HEK293 (cell line): ENCODE data around the gene NXT2.

Source experiments
- BCL6B ChIP-seq: fragments of 450-650 bp; formaldehyde crosslinking; IDR thresholded peaks from 2 replicates; pipeline ENCODE4 v1.5.1; 2017; ENCODE audit warnings: missing biosample characterization, missing genetic modification characterization
- GLI2 ChIP-seq: fragments of 450-650 bp; formaldehyde crosslinking; IDR thresholded peaks from 2 replicates; pipeline ENCODE4; 2017; ENCODE audit warnings: missing biosample characterization, missing genetic modification characterization, low read depth, borderline replicate concordance
- INSM2 ChIP-seq: fragments of 450-650 bp; formaldehyde crosslinking; IDR thresholded peaks from 2 replicates; pipeline ENCODE4 v1.5.1; 2016; ENCODE audit warnings: missing biosample characterization, missing genetic modification characterization
- KLF8 ChIP-seq: fragments of 450-650 bp; formaldehyde crosslinking; IDR thresholded peaks from 2 replicates; pipeline ENCODE4 v1.5.1; 2016; ENCODE audit warnings: missing biosample characterization, missing genetic modification characterization
- REST ChIP-seq: fragments of 450-650 bp; formaldehyde crosslinking; IDR thresholded peaks from 2 replicates; pipeline ENCODE4 v1.5.1; 2016; ENCODE audit warnings: missing biosample characterization, missing genetic modification characterization
- SP7 ChIP-seq: fragments of 450-650 bp; formaldehyde crosslinking; IDR thresholded peaks from 2 replicates; pipeline ENCODE4 v1.5.1; 2016; ENCODE audit warnings: missing biosample characterization, missing genetic modification characterization
- TRIM28 ChIP-seq: IDR thresholded peaks from 2 replicates; pipeline ENCODE4 v1.6.1; 2011; ENCODE audit warnings: low read length, control low read depth, borderline replicate concordance
- YY1 ChIP-seq: fragments of 450-650 bp; formaldehyde crosslinking; IDR thresholded peaks from 2 replicates; pipeline ENCODE4 v1.5.1; 2018; ENCODE audit warnings: missing biosample characterization, missing genetic modification characterization
- ZBTB1 ChIP-seq: fragments of 450-650 bp; formaldehyde crosslinking; IDR thresholded peaks from 2 replicates; pipeline ENCODE4 v1.5.1; 2016; ENCODE audit warnings: missing biosample characterization, missing genetic modification characterization
- ZBTB20 ChIP-seq: fragments of 450-650 bp; formaldehyde crosslinking; IDR thresholded peaks from 2 replicates; pipeline ENCODE4 v1.5.1; 2016; ENCODE audit warnings: missing biosample characterization, missing genetic modification characterization
- ZBTB26 ChIP-seq: fragments of 450-650 bp; formaldehyde crosslinking; optimal IDR thresholded peaks from 2 replicates; pipeline ENCODE3; 2016; ENCODE audit warnings: missing biosample characterization, mild to moderate bottlenecking, missing genetic modification characterization
- ZEB2 ChIP-seq: fragments of 450-650 bp; formaldehyde crosslinking; IDR thresholded peaks from 2 replicates; pipeline ENCODE4 v1.5.1; 2016; ENCODE audit warnings: missing biosample characterization, missing genetic modification characterization
- ZFHX2 ChIP-seq: fragments of 450-650 bp; formaldehyde crosslinking; conservative IDR thresholded peaks from 2 replicates; pipeline ENCODE4 v1.5.1; 2016; ENCODE audit warnings: missing biosample characterization, missing genetic modification characterization
- ZFP37 ChIP-seq: fragments of 450-650 bp; formaldehyde crosslinking; IDR thresholded peaks from 2 replicates; pipeline ENCODE4 v1.5.1; 2016; ENCODE audit warnings: missing biosample characterization, missing genetic modification characterization
- ZNF112 ChIP-seq: fragments of 450-650 bp; formaldehyde crosslinking; IDR thresholded peaks from 2 replicates; pipeline ENCODE4 v1.5.0; 2017; ENCODE audit warnings: missing biosample characterization, missing genetic modification characterization
- ZNF175 ChIP-seq: fragments of 450-650 bp; formaldehyde crosslinking; IDR thresholded peaks from 2 replicates; pipeline ENCODE4 v1.5.1; 2016; ENCODE audit warnings: missing biosample characterization, missing genetic modification characterization
- ZNF18 ChIP-seq: fragments of 450-650 bp; formaldehyde crosslinking; IDR thresholded peaks from 2 replicates; pipeline ENCODE4 v1.5.1; 2016; ENCODE audit warnings: missing biosample characterization, missing genetic modification characterization
- ZNF239 ChIP-seq: fragments of 450-650 bp; formaldehyde crosslinking; IDR thresholded peaks from 2 replicates; pipeline ENCODE4 v1.5.1; 2016; ENCODE audit warnings: missing biosample characterization, missing genetic modification characterization
- ZNF248 ChIP-seq: fragments of 450-650 bp; formaldehyde crosslinking; IDR thresholded peaks from 2 replicates; pipeline ENCODE4 v1.5.1; 2017; ENCODE audit warnings: missing biosample characterization, missing genetic modification characterization
- ZNF350 ChIP-seq: fragments of 450-650 bp; formaldehyde crosslinking; IDR thresholded peaks from 2 replicates; pipeline ENCODE4 v1.5.0; 2017; ENCODE audit warnings: missing biosample characterization, mild to moderate bottlenecking, missing genetic modification characterization
- ZNF391 ChIP-seq: fragments of 450-650 bp; formaldehyde crosslinking; IDR thresholded peaks from 2 replicates; pipeline ENCODE4 v1.5.1; 2016; ENCODE audit warnings: low read depth, missing biosample characterization, missing genetic modification characterization, borderline replicate concordance
- ZNF48 ChIP-seq: fragments of 450-650 bp; formaldehyde crosslinking; IDR thresholded peaks from 2 replicates; pipeline ENCODE4 v1.5.1; 2016; ENCODE audit warnings: missing biosample characterization, missing genetic modification characterization
- ZNF549 ChIP-seq: fragments of 450-650 bp; IDR thresholded peaks from 2 replicates; pipeline ENCODE4 v1.5.1; 2018; ENCODE audit warnings: missing biosample characterization, missing genetic modification characterization, mild to moderate bottlenecking, inconsistent platforms, moderate library complexity
- ZNF560 ChIP-seq: fragments of 450-650 bp; formaldehyde crosslinking; IDR thresholded peaks from 2 replicates; pipeline ENCODE4 v1.5.1; 2017; ENCODE audit warnings: missing biosample characterization, missing genetic modification characterization, borderline replicate concordance
- ZNF580 ChIP-seq: fragments of 450-650 bp; formaldehyde crosslinking; IDR thresholded peaks from 2 replicates; pipeline ENCODE4 v1.5.1; 2016; ENCODE audit warnings: missing biosample characterization, missing genetic modification characterization
- ZNF629 ChIP-seq: fragments of 450-650 bp; formaldehyde crosslinking; IDR thresholded peaks from 2 replicates; pipeline ENCODE4 v1.5.1; 2017; ENCODE audit warnings: missing biosample characterization, missing genetic modification characterization
- ZNF660 ChIP-seq: fragments of 450-650 bp; IDR thresholded peaks from 2 replicates; pipeline ENCODE4 v1.5.1; 2018; ENCODE audit warnings: missing biosample characterization, mild to moderate bottlenecking, missing genetic modification characterization
- ZNF677 ChIP-seq: fragments of 450-650 bp; IDR thresholded peaks from 2 replicates; pipeline ENCODE4 v1.5.0; 2018; ENCODE audit warnings: missing biosample characterization, mild to moderate bottlenecking, missing genetic modification characterization, moderate library complexity
- ZNF747 ChIP-seq: fragments of 450-650 bp; formaldehyde crosslinking; IDR thresholded peaks from 2 replicates; pipeline ENCODE4 v1.5.1; 2016; ENCODE audit warnings: missing biosample characterization, missing genetic modification characterization
- ZNF791 ChIP-seq: fragments of 450-650 bp; formaldehyde crosslinking; IDR thresholded peaks from 2 replicates; pipeline ENCODE4 v1.5.1; 2016; ENCODE audit warnings: missing biosample characterization, missing genetic modification characterization
- ZXDB ChIP-seq: fragments of 450-650 bp; formaldehyde crosslinking; IDR thresholded peaks from 2 replicates; pipeline ENCODE4 v1.5.1; 2016; ENCODE audit warnings: missing biosample characterization, missing genetic modification characterization

NXT2 gene

GRCh38 chrX:109536439-109537323 is at the start of gene NXT2 (continued):
- TF ChIP-seq REST (tag by site-specific recombination), result peak; percentile 52; the same call in 1 of the 2 replicates
- TF ChIP-seq ZNF248 (tag by site-specific recombination), result no peak
- peak; percentile 40; the same call in 1 of the 2 replicates for TF ChIP-seq INSM2
- no peak for TF ChIP-seq ZNF677 (tag by site-specific recombination)
- TF ChIP-seq ZNF391 (tag by site-specific recombination), result 0 out of 2 replicates have a peak, but pooled peaks have one; percentile 60
- TF ChIP-seq ZNF549 (tag by site-specific recombination), result no peak
- no peak for TF ChIP-seq ZNF239 (tag by site-specific recombination)
- TF ChIP-seq ZNF660 (tag by site-specific recombination), result peak; percentile 55
- no peak for TF ChIP-seq ZNF112 (tag by site-specific recombination)
- no peak for TF ChIP-seq ZNF791 (tag by site-specific recombination)
- no peak for TF ChIP-seq ZBTB26 (tag by site-specific recombination)
- TF ChIP-seq ZFP37 (tag by site-specific recombination), result peak; percentile 67; the same call in 1 of the 2 replicates
- peak; percentile 43; the same call in 1 of the 2 replicates for TF ChIP-seq ZBTB20 (tag by site-specific recombination)
- peak; percentile 68; the same call in 1 of the 2 replicates for TF ChIP-seq ZBTB1 (tag by site-specific recombination)
- TF ChIP-seq ZXDB (tag by site-specific recombination), result peak; percentile 93
- no peak for TF ChIP-seq ZNF175
- TF ChIP-seq KLF8, result peak; percentile 89
- no peak for TF ChIP-seq GLI2 (tag by site-specific recombination)
- TF ChIP-seq ZNF629 (tag by site-specific recombination), result peak; percentile 64
- no peak for TF ChIP-seq ZNF48 (tag by site-specific recombination)
- TF ChIP-seq ZFHX2 (tag by site-specific recombination), result 0 out of 2 replicates have a peak, but pooled peaks have one; percentile 9
- TF ChIP-seq ZNF560 (tag by site-specific recombination), result no peak
- no peak for TF ChIP-seq ZNF747
- peak; percentile 50; the same call in 1 of the 2 replicates for TF ChIP-seq ZNF350 (tag by site-specific recombination)
- TF ChIP-seq TRIM28, result peak; percentile 81
- peak; percentile 62; the same call in 1 of the 2 replicates for TF ChIP-seq YY1 (tag by site-specific recombination)
- peak; percentile 79 for TF ChIP-seq ZNF580 (tag by site-specific recombination)
- TF ChIP-seq ZEB2, result 0 out of 2 replicates have a peak, but pooled peaks have one; percentile 28
- TF ChIP-seq ZNF18 (tag by site-specific recombination), result 0 out of 2 replicates have a peak, but pooled peaks have one; percentile 23
- TF ChIP-seq BCL6B (tag by site-specific recombination), result no peak
- peak; percentile 76 for TF ChIP-seq SP7 (tag by site-specific recombination)
